Ascending aorta (tissue), 2 donors: ENCODE data around the gene ZNF319. TPM values are rescaled to one million over a fixed set of nuclear protein-coding genes. Genes with fewer than 3 reads are reported as not detected.

Source experiments
- DNase-seq, 2 donors: peaks; one replicate each; pipeline ENCODE4 v3.0.0-alpha.2; 2019; ENCODE audit warnings: low spot score in 2 of 2
- H3K27ac ChIP-seq, 2 donors: fragments of 200-600 bp; sonication (generic); one replicate each; pipeline ENCODE4 v1.5.1; 2016 to 2017; ENCODE audit warnings: mild to moderate bottlenecking in 1 of 2
- H3K27me3 ChIP-seq: fragments of 200-600 bp; sonication (generic); one replicate; pipeline ENCODE4 v1.5.1; 2017
- H3K36me3 ChIP-seq, 2 donors: fragments of 200-600 bp; sonication (generic); one replicate each; pipeline ENCODE4 v1.5.1; 2016
- H3K4me1 ChIP-seq, 2 donors: fragments of 200-600 bp; sonication (generic); one replicate each; pipeline ENCODE4 v1.5.1; 2016 to 2017; ENCODE audit warnings: mild to moderate bottlenecking in 1 of 2
- H3K4me3 ChIP-seq, 2 donors: fragments of 200-600 bp; sonication (generic); one replicate each; pipeline ENCODE4 v1.5.1; 2016 to 2017; ENCODE audit warnings: mild to moderate bottlenecking in 1 of 2
- H3K9me3 ChIP-seq, 2 donors: fragments of 200-600 bp; sonication (generic); one replicate each; pipeline ENCODE4 v1.5.1; 2016
- CTCF ChIP-seq, 3 experiments: fragments of 200-600 bp in 2 of 3; fragments of 450-650 bp in 1 of 3; sonication (generic) in 2 of 3; IDR thresholded peaks; one replicate each; pipeline ENCODE4 v1.5.1; 2016 to 2019; ENCODE audit warnings: antibody characterized with exemption in 3 of 3, mild to moderate bottlenecking in 1 of 3, moderate library complexity in 1 of 3
- intact Hi-C: fragments of 100-400 bp; cut with DNase I; formaldehyde crosslinking; loops from one replicate; pipeline ENCODE4 v1.15.1; 2023
- total RNA-seq: library from RNA; depleted of rRNA; stranded (reverse); fragments of >200 nt; gene quantifications from one replicate; pipeline ENCODE4 v1.1.0, GENCODE V29; 2016

ZNF319 gene
- total RNA-seq, 1 donor from 2014 or later = 17.5 TPM

GRCh38 chr16:57987441-57988177 lies 12.9 kb downstream of the ZNF319 start:
- DNase-seq = no peak
- TF ChIP-seq CTCF (IDR thresholded peaks at IDR 0.05) = no peak
- H3K27me3 ChIP-seq = no peaks in the 10 kb centered on the region
- peaks cover 3 to 7% of the 10 kb centered on the region in 2 donors for H3K4me1 ChIP-seq
- no peaks in the 10 kb centered on the region for H3K9me3 ChIP-seq
- H3K4me3 ChIP-seq = no peak overlapping the region
- intact Hi-C loops = no loop called here
- H3K27ac ChIP-seq = no peak overlapping the region
- H3K36me3 ChIP-seq = no peaks in the 10 kb centered on the region

GRCh38 chr16:57986196-57986595 lies 14.3 kb downstream of the ZNF319 start:
- Histone ChIP-seq H3K36me3 (no peaks in the 10 kb centered on the region), H3K9me3 (no peaks in the 10 kb centered on the region), H3K4me3 (no peak overlapping the region), H3K27ac (no peak overlapping the region), H3K27me3 (no peaks in the 10 kb centered on the region), H3K4me1 (peaks cover 3 to 7% of the 10 kb centered on the region in 2 donors)
- no peak for TF ChIP-seq CTCF (IDR thresholded peaks at IDR 0.05)
- no peak for DNase-seq
- intact Hi-C loops = no loop called here

- H3K27me3 ChIP-seq = no peaks in the 10 kb centered on the region
- no peak overlapping the region for H3K27ac ChIP-seq
- DNase-seq = no peak
- no peaks in the 10 kb centered on the region for H3K9me3 ChIP-seq
- TF ChIP-seq CTCF (IDR thresholded peaks at IDR 0.05) = no peak
- intact Hi-C loops = no loop called here
- H3K4me3 ChIP-seq = peak overlapping the region; percentile 44 to 57
- no peaks in the 10 kb centered on the region for H3K36me3 ChIP-seq
- peaks cover 3 to 7% of the 10 kb centered on the region in 2 donors for H3K4me1 ChIP-seq
Measured at GRCh38 chr16:57985204-57986181, 15.0 kb downstream of the ZNF319 start.

- TF ChIP-seq CTCF (IDR thresholded peaks at IDR 0.05) = no peak
- Histone ChIP-seq H3K36me3 (no peaks in the 10 kb centered on the region), H3K27ac (no peak overlapping the region), H3K27me3 (no peaks in the 10 kb centered on the region), H3K4me3 (peak overlapping the region; percentile 44 to 57), H3K4me1 (peaks cover 3 to 7% of the 10 kb centered on the region in 2 donors), H3K9me3 (no peaks in the 10 kb centered on the region)
- intact Hi-C loops = no loop called here
- DNase-seq = peak; percentile 37 to 86
Measured at GRCh38 chr16:57984443-57985203, 15.8 kb downstream of the ZNF319 start.

GRCh38 chr16:57982385-57982784 lies 18.1 kb downstream of the ZNF319 start:
- Histone ChIP-seq H3K4me1 (peaks cover 3 to 7% of the 10 kb centered on the region in 2 donors), H3K9me3 (no peaks in the 10 kb centered on the region), H3K27ac (no peak overlapping the region), H3K36me3 (no peaks in the 10 kb centered on the region), H3K27me3 (no peaks in the 10 kb centered on the region), H3K4me3 (no peak overlapping the region)
- intact Hi-C loops = no loop called here
- DNase-seq = no peak
- no peak for TF ChIP-seq CTCF (IDR thresholded peaks at IDR 0.05)
